OCI-LY7 (cell line): ENCODE data around the gene RECK. TPM values are rescaled to one million over a fixed set of nuclear protein-coding genes. Genes with fewer than 3 reads are reported as not detected.

ENCODE experiments used
- BruUV-seq: library from RNA; stranded (reverse); fragments of 400-500 nt; replicated peaks from 2 replicates; lab custom pipeline; 2021; lab: Mats Ljungman, UMichigan
- CTCF ChIA-PET: fragments of 300-600 bp; sonication (Branson Sonifier 250); formaldehyde crosslinking; loops from one replicate; lab custom pipeline; 2022; ENCODE audit warnings: antibody characterized with exemption; ENCODE audit not compliant: unreplicated experiment; lab: Charles Lee
- POLR2A ChIA-PET: fragments of 300-600 bp; sonication (Branson Sonifier 250); formaldehyde crosslinking; loops from one replicate; lab custom pipeline; 2022; ENCODE audit warnings: antibody characterized with exemption; lab: Charles Lee
- DNase-seq: peaks from one replicate; pipeline ENCODE4 v3.0.0-alpha.2; 2015; ENCODE audit warnings: low spot score
- H2AFZ ChIP-seq: fragments of 200-600 bp; sonication (generic), shearing (Covaris generic); 2 replicates; pipeline ENCODE4 v1.6.1; 2014; ENCODE audit warnings: mild to moderate bottlenecking, antibody characterized with exemption, low read length, moderate library complexity
- H3K27ac ChIP-seq: fragments of 200-600 bp; sonication (generic); 2 replicates; pipeline ENCODE4 v1.5.1; 2014; ENCODE audit warnings: mixed run types, low read depth, mild to moderate bottlenecking, moderate library complexity, low read length, inconsistent platforms; ENCODE audit not compliant: poor library complexity, severe bottlenecking
- H3K36me3 ChIP-seq: fragments of 200-600 bp; sonication (generic); 2 replicates; pipeline ENCODE4 v1.6.1; 2014; ENCODE audit warnings: mild to moderate bottlenecking, antibody characterized with exemption, low read length, moderate library complexity, mixed read lengths; ENCODE audit not compliant: insufficient read depth
- H3K4me1 ChIP-seq: fragments of 200-600 bp; sonication (generic); 2 replicates; pipeline ENCODE4 v1.5.1; 2014; ENCODE audit warnings: mild to moderate bottlenecking, low read length; ENCODE audit not compliant: insufficient read depth, poor library complexity, severe bottlenecking
- H3K4me2 ChIP-seq: fragments of 200-600 bp; sonication (generic); 2 replicates; pipeline ENCODE4 v1.6.1; 2014; ENCODE audit warnings: mild to moderate bottlenecking, low read length
- H3K4me3 ChIP-seq: fragments of 200-600 bp; sonication (generic); 2 replicates; pipeline ENCODE4 v1.5.1; 2014; ENCODE audit warnings: mild to moderate bottlenecking, low read depth, low read length; ENCODE audit not compliant: poor library complexity, severe bottlenecking
- H3K79me2 ChIP-seq: fragments of 200-600 bp; sonication (generic); 2 replicates; pipeline ENCODE4 v1.6.1; 2016; ENCODE audit warnings: low read depth, mild to moderate bottlenecking, low read length, moderate library complexity, mixed read lengths; ENCODE audit not compliant: insufficient read depth
- H3K9me2 ChIP-seq: fragments of 200-600 bp; sonication (generic); 2 replicates; pipeline ENCODE4 v1.6.1; 2016; ENCODE audit warnings: mild to moderate bottlenecking, low read length, mixed read lengths; ENCODE audit not compliant: insufficient read depth
- H3K9me3 ChIP-seq: fragments of 200-600 bp; sonication (generic); 2 replicates; pipeline ENCODE4 v1.6.1; 2014; ENCODE audit warnings: mild to moderate bottlenecking, mixed run types, low read length, mixed read lengths
- H4K20me1 ChIP-seq: fragments of 200-600 bp; sonication (generic); 2 replicates; pipeline ENCODE4 v1.6.1; 2014; ENCODE audit warnings: mild to moderate bottlenecking, antibody characterized with exemption, low read length, moderate library complexity, mixed read lengths; ENCODE audit not compliant: insufficient read depth
- EZH2phosphoT487 ChIP-seq: fragments of 200-600 bp; sonication (generic); IDR thresholded peaks from 2 replicates; pipeline ENCODE4 v1.6.1; 2018; ENCODE audit warnings: low read depth, borderline replicate concordance, mild to moderate bottlenecking, mixed run types, antibody characterized with exemption, low read length, moderate library complexity, mixed read lengths
- intact Hi-C: fragments of 100-400 bp; cut with micrococcal nuclease; formaldehyde crosslinking; loops from one replicate; pipeline ENCODE4 v1.10.0; 2022; ENCODE audit not compliant: unreplicated experiment
- total RNA-seq, 2 experiments: library from RNA; depleted of rRNA in 1 of 2; stranded (reverse); fragments of >200 nt in 1 of 2; shearing (Covaris generic) in 1 of 2; gene quantifications; 2 replicates each; pipeline ENCODE4 v1.2.3, GENCODE V29; 2014 to 2022
- TF ChIP-seq, protein P1 (sequence below): fragments of 200-600 bp; sonication (generic); conservative IDR thresholded peaks from 2 replicates; pipeline ENCODE4 v1.5.1; 2014; ENCODE audit warnings: mild to moderate bottlenecking, antibody characterized with exemption, low read length, moderate library complexity, mixed read lengths

The RECK gene
- total RNA-seq, 2 experiments from 2014 or later: 3.0 to 6.5 TPM

DNA sequence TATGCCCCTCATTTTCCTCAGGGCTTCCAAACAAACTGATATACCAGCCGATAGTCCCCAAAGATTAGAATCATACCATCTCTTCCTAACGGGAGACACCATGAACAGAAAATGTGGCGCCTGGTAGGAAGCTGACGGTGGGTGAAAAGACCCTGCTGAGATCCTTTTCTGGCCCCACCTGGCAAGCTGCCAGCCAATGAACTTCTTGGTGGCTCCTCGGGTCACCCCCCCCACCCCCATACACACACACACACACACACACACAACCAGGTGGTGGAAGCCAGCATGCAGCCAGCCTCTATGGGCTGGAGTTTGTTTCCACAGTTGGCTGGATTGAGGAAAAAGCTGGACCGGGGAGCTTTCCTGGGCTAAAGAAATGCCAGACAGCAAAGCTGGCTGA lies 127.7 kb downstream of the RECK start:
- no TSS peak for BruUV-seq
- intact Hi-C loops: loop anchor here (10.0 kb wide), 1 partner anchor 130 kb away; the partner anchor contains the start of gene RECK
- POLR2A ChIA-PET: interaction anchor here (0.7 to 1.5 kb wide), 7 partner anchors 10 to 64 kb away, joined by 3 to 5 read pairs (median 3); no protein-coding TSS in a partner anchor

DNA sequence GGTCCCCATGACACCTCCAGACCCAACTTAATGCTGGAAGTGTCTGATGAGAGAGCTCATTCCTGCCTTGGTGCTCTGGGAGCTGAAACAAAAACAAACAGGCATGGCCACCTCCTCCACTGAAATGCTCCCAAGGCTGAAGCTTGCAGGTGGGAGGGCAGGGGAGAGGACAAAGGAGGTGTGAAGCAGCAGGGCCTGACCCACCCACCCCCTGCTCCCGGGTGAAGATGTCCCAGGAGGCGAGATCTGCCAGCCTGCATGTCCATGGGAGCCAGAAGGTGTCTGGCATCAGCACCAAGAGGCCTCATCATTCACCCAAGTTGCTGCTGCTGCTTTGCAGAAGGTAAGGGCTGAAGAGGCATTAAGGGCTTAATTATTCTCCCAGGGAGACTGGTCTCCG lies 128.3 kb downstream of the RECK start:
- intact Hi-C loops: loop anchor here (10.0 kb wide), 1 partner anchor 130 kb away; the partner anchor contains the start of gene RECK
- no peak for DNase-seq
- BruUV-seq: no TSS peak

More for the DNA sequence above, 127.7 kb downstream of the RECK start:
- no peak overlapping the region for H3K27ac ChIP-seq
- H2AFZ ChIP-seq: no peak overlapping the region
- H3K9me3 ChIP-seq: no peaks in the 10 kb centered on the region
- H3K4me3 ChIP-seq: no peak overlapping the region
- CTCF ChIA-PET: interaction anchor here (4.1 kb wide), 1 partner anchor 62 kb away, joined by 31 read pairs; no protein-coding TSS in a partner anchor
- H3K4me1 ChIP-seq: peaks cover 3% of the 10 kb centered on the region
- no peak for TF ChIP-seq EZH2phosphoT487
- TF ChIP-seq, protein P1, sequence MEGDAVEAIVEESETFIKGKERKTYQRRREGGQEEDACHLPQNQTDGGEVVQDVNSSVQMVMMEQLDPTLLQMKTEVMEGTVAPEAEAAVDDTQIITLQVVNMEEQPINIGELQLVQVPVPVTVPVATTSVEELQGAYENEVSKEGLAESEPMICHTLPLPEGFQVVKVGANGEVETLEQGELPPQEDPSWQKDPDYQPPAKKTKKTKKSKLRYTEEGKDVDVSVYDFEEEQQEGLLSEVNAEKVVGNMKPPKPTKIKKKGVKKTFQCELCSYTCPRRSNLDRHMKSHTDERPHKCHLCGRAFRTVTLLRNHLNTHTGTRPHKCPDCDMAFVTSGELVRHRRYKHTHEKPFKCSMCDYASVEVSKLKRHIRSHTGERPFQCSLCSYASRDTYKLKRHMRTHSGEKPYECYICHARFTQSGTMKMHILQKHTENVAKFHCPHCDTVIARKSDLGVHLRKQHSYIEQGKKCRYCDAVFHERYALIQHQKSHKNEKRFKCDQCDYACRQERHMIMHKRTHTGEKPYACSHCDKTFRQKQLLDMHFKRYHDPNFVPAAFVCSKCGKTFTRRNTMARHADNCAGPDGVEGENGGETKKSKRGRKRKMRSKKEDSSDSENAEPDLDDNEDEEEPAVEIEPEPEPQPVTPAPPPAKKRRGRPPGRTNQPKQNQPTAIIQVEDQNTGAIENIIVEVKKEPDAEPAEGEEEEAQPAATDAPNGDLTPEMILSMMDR: no peak
- H3K9me2 ChIP-seq: no peaks in the 10 kb centered on the region
- H3K4me2 ChIP-seq: no peak overlapping the region
- no peak for DNase-seq
- no peaks in the 10 kb centered on the region for H3K79me2 ChIP-seq
- H3K36me3 ChIP-seq: no peaks in the 10 kb centered on the region
- no peaks in the 10 kb centered on the region for H4K20me1 ChIP-seq

More for the DNA sequence above, 128.3 kb downstream of the RECK start:
- no peaks in the 10 kb centered on the region for H3K9me3 ChIP-seq
- POLR2A ChIA-PET: interaction anchor here (1.1 to 1.3 kb wide), 3 partner anchors 11 to 62 kb away, joined by 3 read pairs; no protein-coding TSS in a partner anchor
- H3K27ac ChIP-seq: no peak overlapping the region
- H4K20me1 ChIP-seq: no peaks in the 10 kb centered on the region
- no peaks in the 10 kb centered on the region for H3K79me2 ChIP-seq
- CTCF ChIA-PET: interaction anchor here (4.1 kb wide), 1 partner anchor 63 kb away, joined by 31 read pairs; no protein-coding TSS in a partner anchor
- peaks cover 3% of the 10 kb centered on the region for H3K4me1 ChIP-seq
- H3K9me2 ChIP-seq: no peaks in the 10 kb centered on the region
- TF ChIP-seq EZH2phosphoT487: no peak
- TF ChIP-seq, protein P1: no peak
- H3K36me3 ChIP-seq: no peaks in the 10 kb centered on the region
- no peak overlapping the region for H2AFZ ChIP-seq
- H3K4me2 ChIP-seq: no peak overlapping the region
- H3K4me3 ChIP-seq: no peak overlapping the region
